NCI-H1436 treated with DMSO at 0.1 percent for 48 hours (cell line): Measurements from ENCODE around the gene KIAA0586.
A peak's percentile ranks its signal among the peaks of the same experiment; 100 is the strongest.
"Not testable (repeated sequence)": the region's sequence is repeated elsewhere in the genome, so short reads cannot be mapped to it uniquely, and the experiment has no call there.

Source experiments
- DNase-seq: peaks from one replicate; lab custom pipeline; 2025; lab: John Stamatoyannopoulos, UW

The KIAA0586 gene

GRCh38 chr14:58427281-58428117 is at the start of gene KIAA0586, which contains the start of gene TIMM9:
KIAA0586 (plus strand) TSS chr14:58427719; CDS start chr14:58428265, 546 bp downstream.
TIMM9 (minus strand) TSS chr14:58427531; CDS start chr14:58411945, 15,586 bp downstream.
- DNase-seq = peak; percentile 89

DNA sequence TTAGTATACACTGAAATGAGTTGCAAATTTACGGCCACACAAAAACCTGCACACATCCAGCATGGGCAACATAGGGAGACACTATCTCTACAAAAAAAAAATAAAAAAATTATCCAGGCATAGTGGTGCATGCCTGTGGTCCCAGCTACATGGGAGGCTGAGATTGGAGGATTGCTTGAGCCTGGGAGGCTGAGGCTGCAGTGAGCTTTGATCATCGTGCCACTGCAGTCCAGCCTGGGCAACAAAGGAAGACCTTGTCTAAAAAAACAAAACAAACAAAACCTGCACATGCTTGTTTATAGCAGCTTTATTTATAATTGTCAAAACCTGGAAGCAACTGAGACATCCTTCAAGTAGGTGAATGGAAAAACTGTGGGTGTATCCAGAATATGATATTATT is 36.7 kb upstream of the KIAA0586 start:
- no peak for DNase-seq

GRCh38 chr14:58395562-58395811 is 32.0 kb upstream of the KIAA0586 start:
- no peak for DNase-seq

GRCh38 chr14:58395812-58396788 is 31.4 kb upstream of the KIAA0586 start, which contains the start of gene TOMM20L:
TOMM20L (plus strand) TSS chr14:58395930; CDS start chr14:58395958, 28 bp downstream.
- no peak for DNase-seq

DNA sequence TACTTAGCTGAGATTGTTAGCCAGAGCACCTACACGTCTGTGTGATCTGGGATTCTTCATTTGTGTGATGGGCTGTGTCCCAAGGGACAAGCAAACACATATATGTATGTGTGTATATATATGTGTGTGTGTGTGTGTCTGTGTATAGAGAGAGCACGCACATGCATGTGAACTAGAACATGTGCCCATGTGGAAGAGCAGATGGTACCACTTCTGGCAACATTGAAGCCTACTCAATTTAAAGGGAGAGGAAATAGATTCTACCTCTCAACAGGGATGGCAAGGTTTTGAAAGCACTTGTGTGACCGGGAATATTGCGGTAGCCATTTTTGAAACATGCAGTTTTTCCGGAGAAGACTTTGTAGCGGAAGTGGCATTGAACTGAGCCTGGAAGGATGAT is 30.4 kb upstream of the KIAA0586 start:
- DNase-seq = no peak

GRCh38 chr14:58398495-58398894 is 29.0 kb upstream of the KIAA0586 start:
- DNase-seq = no peak

GRCh38 chr14:58398895-58399294 is 28.6 kb upstream of the KIAA0586 start:
- DNase-seq = no peak

GRCh38 chr14:58401587-58401986 is 25.9 kb upstream of the KIAA0586 start:
- no peak for DNase-seq

GRCh38 chr14:58408681-58409215 is 18.8 kb upstream of the KIAA0586 start:
- DNase-seq = no peak

DNA sequence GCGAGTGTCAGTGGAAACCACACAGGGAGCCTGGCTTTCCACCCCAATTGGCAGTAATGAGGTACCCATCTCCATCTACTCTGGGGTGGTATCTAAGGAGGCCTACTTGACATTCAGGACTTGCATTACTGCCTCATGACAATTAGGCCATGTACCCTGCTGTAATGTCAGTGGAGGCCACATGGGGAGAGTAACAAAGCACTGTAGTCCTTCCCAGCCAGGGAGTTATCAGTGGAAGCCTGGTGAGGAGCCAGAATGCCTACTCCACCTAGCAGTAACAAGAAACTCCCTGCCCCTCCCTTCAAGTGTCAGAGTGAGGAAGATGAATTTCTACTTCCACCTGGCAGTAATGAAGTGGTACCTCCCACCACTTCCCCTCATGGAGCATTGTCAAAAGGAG is 12.7 kb upstream of the KIAA0586 start:
- no peak for DNase-seq

- DNase-seq = no peak
Observed at GRCh38 chr14:58415636-58416547, 11.6 kb upstream of the KIAA0586 start.

DNA sequence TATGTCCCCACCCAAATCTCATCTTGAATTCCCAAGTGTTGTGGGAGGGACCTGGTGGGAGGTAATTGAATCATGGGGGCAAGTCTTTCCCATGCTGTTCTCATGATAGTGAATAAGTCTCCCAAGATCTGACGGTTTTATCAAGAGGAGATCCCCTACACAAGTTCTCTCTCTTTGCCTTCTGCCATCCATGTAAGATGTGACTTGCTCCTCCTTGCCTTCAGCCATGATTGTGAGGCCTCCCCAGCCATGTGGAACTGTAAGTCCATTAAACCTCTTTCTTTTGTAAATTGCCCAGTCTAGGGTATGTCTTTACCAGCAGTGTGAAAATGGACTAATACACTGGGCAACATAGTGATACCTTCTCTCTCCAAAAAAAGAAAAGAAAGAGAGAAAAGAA is 10.6 kb upstream of the KIAA0586 start:
- not testable (repeated sequence) for DNase-seq

- no peak for DNase-seq
Observed at GRCh38 chr14:58426670-58427280, 744 bp upstream of the KIAA0586 start.

GRCh38 chr14:58428118-58428683 is 682 bp downstream of the KIAA0586 start:
- DNase-seq = no peak

DNA sequence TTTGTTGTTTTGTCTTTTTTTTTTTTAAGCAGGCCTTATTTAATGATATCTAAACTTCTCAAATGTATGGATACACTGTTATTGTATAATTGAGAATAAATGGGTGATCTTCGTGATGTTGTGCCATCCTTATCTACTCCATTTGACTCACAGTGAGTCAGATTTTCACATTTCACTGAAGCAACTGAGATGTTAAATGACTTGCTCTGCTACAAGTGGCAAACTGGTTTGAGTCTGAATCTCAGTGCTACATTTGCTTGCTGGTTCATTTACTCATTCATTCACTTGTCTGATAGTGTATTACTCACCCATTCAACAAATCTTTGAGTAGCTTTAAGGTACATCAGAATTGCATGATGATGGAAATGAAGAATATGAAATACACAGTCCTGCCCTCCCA is 2.6 kb downstream of the KIAA0586 start:
- DNase-seq = no peak

- DNase-seq = no peak
Observed at GRCh38 chr14:58439476-58439875, 12.0 kb downstream of the KIAA0586 start.

- no peak for DNase-seq
Observed at GRCh38 chr14:58444627-58445026, 17.1 kb downstream of the KIAA0586 start.

DNA sequence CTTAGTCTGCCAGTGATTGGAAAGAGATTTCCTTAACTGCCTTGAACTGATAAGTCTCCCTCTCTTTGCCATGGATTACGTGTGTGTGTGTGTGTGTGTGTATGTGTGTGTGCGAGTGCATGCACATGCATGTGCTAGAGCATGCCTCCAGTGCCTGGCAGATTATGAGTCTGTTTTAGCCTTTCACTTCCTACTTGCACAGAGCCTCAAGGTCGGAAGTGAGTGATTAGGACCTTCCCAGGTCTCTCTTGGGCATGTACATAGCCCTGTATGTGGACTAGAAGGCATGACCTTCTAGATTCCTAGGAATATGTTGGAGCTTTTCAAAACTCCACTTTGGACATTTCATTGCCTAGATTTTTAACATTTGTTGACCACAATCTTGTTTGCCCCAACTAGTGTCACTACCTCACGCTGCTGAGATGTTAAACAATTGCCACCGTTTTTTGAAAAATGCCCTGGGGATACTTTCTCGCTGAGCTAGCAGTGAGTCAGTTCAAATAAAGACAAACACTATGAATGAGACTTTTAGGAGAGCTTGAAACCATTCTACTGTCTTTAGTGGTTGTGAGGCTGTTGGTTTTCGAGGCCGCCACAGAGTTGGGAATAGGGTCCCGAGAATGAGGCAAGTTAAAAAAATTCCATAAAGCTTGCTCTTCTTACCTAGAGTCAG is 28.2 kb downstream of the KIAA0586 start:
- DNase-seq = no peak

DNA sequence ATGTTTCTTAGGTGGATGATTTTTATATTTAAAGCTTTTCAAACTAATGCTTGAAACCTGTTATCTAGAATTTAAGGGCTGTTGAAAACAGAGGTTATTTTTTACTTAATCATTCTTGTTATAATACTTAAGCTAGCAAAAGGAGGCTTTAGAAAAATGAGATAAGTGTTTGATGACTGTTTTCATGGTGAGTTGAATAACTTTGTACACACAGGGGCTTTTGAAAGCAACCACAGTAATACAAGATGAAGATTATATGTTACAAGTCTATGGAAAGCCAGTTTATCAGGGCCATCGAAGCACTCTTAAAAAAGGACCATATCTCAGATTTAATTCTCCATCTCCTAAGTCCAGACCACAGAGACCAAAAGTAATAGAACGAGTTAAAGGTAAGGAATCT is 33.3 kb downstream of the KIAA0586 start:
- DNase-seq = no peak

GRCh38 chr14:58463147-58463546 is 35.6 kb downstream of the KIAA0586 start:
- DNase-seq = no peak
